CD4-positive, CD25-positive, alpha-beta regulatory T cell (primary cell): Measurements from ENCODE around the gene VPS11. TPM values are rescaled to one million over a fixed set of nuclear protein-coding genes. Genes with fewer than 3 reads are reported as not detected.

ENCODE experiments used
- ATAC-seq, 2 donors: fragments of 150-1000 bp; cut with Tn5 transposase; one replicate each; pipeline ENCODE4 v1.10.0; 2021; ENCODE audit warnings: low read depth in 2 of 2, moderate number of reproducible peaks in 2 of 2, moderate library complexity in 1 of 2
- DNase-seq, 3 donors: peaks; one replicate each; pipeline versions ENCODE4 v3.0.0 to v3.0.0-alpha.2; 2012 to 2022; ENCODE audit warnings: mixed read lengths in 1 of 3
- H3K27ac ChIP-seq: one replicate; pipeline ENCODE4 v1.7.0; 2013; ENCODE audit warnings: mild to moderate bottlenecking, low read length; ENCODE audit not compliant: insufficient read depth, poor library complexity, severe bottlenecking
- H3K27me3 ChIP-seq: one replicate; pipeline ENCODE4 v1.7.0; 2013; ENCODE audit warnings: low read length; ENCODE audit not compliant: control insufficient read depth, insufficient read depth
- H3K36me3 ChIP-seq: one replicate; pipeline ENCODE4 v1.7.0; 2013; ENCODE audit warnings: mild to moderate bottlenecking, low read length, moderate library complexity; ENCODE audit not compliant: control insufficient read depth, insufficient read depth
- H3K4me1 ChIP-seq: 2 replicates; pipeline ENCODE4 v1.7.0; 2013; ENCODE audit warnings: mild to moderate bottlenecking, low read length; ENCODE audit not compliant: insufficient read depth, control insufficient read depth, poor library complexity, severe bottlenecking
- H3K4me3 ChIP-seq: one replicate; pipeline ENCODE4 v1.7.0; 2013; ENCODE audit warnings: low read depth, mild to moderate bottlenecking, low read length, moderate library complexity
- H3K9me3 ChIP-seq, 2 experiments: 1 replicate in 1 of 2; 2 replicates in 1 of 2; pipeline ENCODE4 v1.7.0; 2013; ENCODE audit warnings: low read length in 2 of 2, mild to moderate bottlenecking in 1 of 2, moderate library complexity in 1 of 2; ENCODE audit not compliant: control insufficient read depth in 2 of 2
- H3K27ac Mint-ChIP-seq, 3 donors: one replicate each; pipeline ENCODE4 v1.8.0; 2020 to 2022; ENCODE audit warnings: mild to moderate bottlenecking in 3 of 3, mixed read lengths in 3 of 3, moderate library complexity in 2 of 3
- H3K27me3 Mint-ChIP-seq: one replicate; pipeline ENCODE4 v1.8.0; 2022; ENCODE audit warnings: mild to moderate bottlenecking, mixed read lengths
- H3K36me3 Mint-ChIP-seq: one replicate; pipeline ENCODE4 v1.8.0; 2020; ENCODE audit warnings: mixed read lengths
- H3K4me1 Mint-ChIP-seq, 4 donors: one replicate each; pipeline ENCODE4 v1.8.0; 2020 to 2022; ENCODE audit warnings: mixed read lengths in 4 of 4, mild to moderate bottlenecking in 1 of 4
- H3K4me3 Mint-ChIP-seq, 4 donors: one replicate each; pipeline ENCODE4 v1.8.0; 2020 to 2022; ENCODE audit warnings: mild to moderate bottlenecking in 4 of 4, mixed read lengths in 4 of 4, moderate library complexity in 3 of 4
- H3K9me3 Mint-ChIP-seq, 7 donors: one replicate each; pipeline ENCODE4 v1.8.0; 2020 to 2022; ENCODE audit warnings: mixed read lengths in 7 of 7, mild to moderate bottlenecking in 3 of 7, moderate library complexity in 2 of 7
- polyA plus RNA-seq, 4 donors: library from polyadenylated mRNA; unstranded; fragments of 300-500 nt; fragmentation: Illumina TruSeq; gene quantifications; one replicate each; pipeline ENCODE4 v1.2.3, GENCODE V29; 2021
- total RNA-seq: library from RNA; stranded (reverse); gene quantifications from one replicate; pipeline ENCODE4 v1.2.3, GENCODE V29; 2022

Gene VPS11
- total and polyA plus RNA-seq, 5 donors from 2014 or later, result 53.2 to 78.8 (median 57.2) TPM

GRCh38 chr11:119061256-119061655 is 6.4 kb upstream of the VPS11 start:
- ATAC-seq (no peak), DNase-seq (no peak)
- Histone ChIP-seq H3K9me3 (no peaks in the 10 kb centered on the region), H3K27me3 (no peaks in the 10 kb centered on the region), H3K36me3 (no peaks in the 10 kb centered on the region), H3K4me3 (no peak overlapping the region), H3K4me1 (peaks cover 18% of the 10 kb centered on the region), H3K27ac (no peak overlapping the region)
- Mint-ChIP-seq H3K27ac (peak overlapping the region in 1 of 3 donors; percentile 9), H3K9me3 (no peaks in the 10 kb centered on the region), H3K36me3 (peaks cover 5% of the 10 kb centered on the region), H3K4me1 (peaks cover 7 to 34% (median 24%) of the 10 kb centered on the region in 4 donors), H3K27me3 (no peaks in the 10 kb centered on the region), H3K4me3 (peak overlapping the region in 1 of 4 donors; percentile 32)

DNA sequence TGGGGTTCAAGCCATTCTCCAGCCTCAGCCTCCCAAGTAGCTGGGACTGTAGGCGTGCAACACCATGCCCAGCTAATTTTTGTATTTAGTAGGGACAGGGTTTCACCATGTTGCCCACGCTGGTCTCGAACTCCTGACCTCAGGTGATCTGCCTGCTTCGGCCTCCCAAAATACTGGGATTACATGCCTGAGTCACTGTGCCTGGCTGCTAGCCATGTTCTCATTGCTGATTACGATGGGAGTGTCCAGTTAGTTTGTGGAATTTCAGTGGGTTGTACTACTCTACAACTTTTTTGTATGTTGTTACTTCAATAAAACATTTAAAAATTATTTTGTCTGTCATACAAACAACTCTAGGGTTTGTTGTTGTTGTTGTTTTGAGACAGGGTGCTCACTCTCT is 4.8 kb upstream of the VPS11 start:
- no peak for ATAC-seq
- Histone ChIP-seq H3K4me1 (peaks cover 25% of the 10 kb centered on the region), H3K4me3 (no peak overlapping the region), H3K27ac (no peak overlapping the region), H3K9me3 (no peaks in the 10 kb centered on the region), H3K27me3 (no peaks in the 10 kb centered on the region), H3K36me3 (no peaks in the 10 kb centered on the region)
- no peak for DNase-seq
- no peak overlapping the region for H3K27ac Mint-ChIP-seq
- H3K36me3 Mint-ChIP-seq, result peaks cover 5% of the 10 kb centered on the region
- peak overlapping the region in 1 of 4 donors; percentile 3 for H3K4me3 Mint-ChIP-seq
- H3K27me3 Mint-ChIP-seq, result no peaks in the 10 kb centered on the region
- no peaks in the 10 kb centered on the region for H3K9me3 Mint-ChIP-seq
- peaks cover 12 to 39% (median 24%) of the 10 kb centered on the region in 4 donors for H3K4me1 Mint-ChIP-seq

DNA sequence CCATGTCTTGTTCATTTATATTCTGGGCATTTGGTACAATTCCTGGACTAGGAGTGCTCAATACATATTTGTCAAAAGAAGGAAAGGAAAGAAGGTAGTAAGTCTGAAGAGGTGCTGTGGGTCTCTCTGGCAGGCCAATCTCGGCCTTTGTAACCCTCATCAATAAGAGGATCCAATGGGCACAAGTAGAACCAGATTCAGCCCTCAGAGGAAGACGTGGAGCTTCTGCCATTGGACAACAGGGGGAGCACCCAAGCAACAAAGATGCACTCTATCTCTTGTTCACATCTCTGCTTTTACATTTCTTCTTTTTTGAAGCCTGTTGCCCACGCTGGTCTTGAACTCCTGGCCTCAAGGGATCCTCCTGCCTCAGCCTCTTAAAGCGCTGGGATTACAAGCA is 2.2 kb upstream of the VPS11 start:
- Histone ChIP-seq H3K4me3 (no peak overlapping the region), H3K27ac (peak overlapping the region; percentile 27), H3K36me3 (peaks cover 4% of the 10 kb centered on the region), H3K9me3 (no peaks in the 10 kb centered on the region), H3K27me3 (no peaks in the 10 kb centered on the region), H3K4me1 (peaks cover 37% of the 10 kb centered on the region)
- Mint-ChIP-seq H3K27ac (peak overlapping the region in 2 of 3 donors; percentile 73 to 88), H3K27me3 (no peaks in the 10 kb centered on the region), H3K9me3 (no peaks in the 10 kb centered on the region), H3K36me3 (peaks cover 11% of the 10 kb centered on the region), H3K4me1 (peaks cover 12 to 52% (median 28%) of the 10 kb centered on the region in 4 donors), H3K4me3 (peak overlapping the region; percentile 44 to 86 (median 74))
- peak in 2 of 3 donors; percentile 56 to 77 for DNase-seq
- ATAC-seq, result no peak

DNA sequence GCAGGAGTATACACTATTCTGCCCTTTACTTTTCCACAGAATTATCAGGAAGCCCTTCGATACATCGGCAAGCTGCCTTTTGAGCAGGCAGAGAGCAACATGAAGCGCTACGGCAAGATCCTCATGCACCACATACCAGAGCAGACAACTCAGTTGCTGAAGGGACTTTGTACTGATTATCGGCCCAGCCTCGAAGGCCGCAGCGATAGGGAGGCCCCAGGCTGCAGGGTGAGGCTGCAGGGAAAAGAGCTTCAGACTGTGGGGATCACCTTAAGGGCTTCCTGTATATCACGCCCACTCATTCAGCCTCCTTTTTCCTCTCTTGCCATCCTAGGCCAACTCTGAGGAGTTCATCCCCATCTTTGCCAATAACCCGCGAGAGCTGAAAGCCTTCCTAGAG is 10.2 kb downstream of the VPS11 start:
- Mint-ChIP-seq H3K27ac (no peak overlapping the region), H3K4me1 (peaks cover 0 to 6% (median under 1%) of the 10 kb centered on the region in 4 donors), H3K27me3 (no peaks in the 10 kb centered on the region), H3K4me3 (no peak overlapping the region), H3K36me3 (peaks cover 42% of the 10 kb centered on the region), H3K9me3 (no peaks in the 10 kb centered on the region)
- Histone ChIP-seq H3K4me3 (no peak overlapping the region), H3K27ac (no peak overlapping the region), H3K4me1 (no peaks in the 10 kb centered on the region), H3K27me3 (no peaks in the 10 kb centered on the region), H3K9me3 (no peaks in the 10 kb centered on the region), H3K36me3 (peaks cover 76% of the 10 kb centered on the region)
- ATAC-seq (no peak), DNase-seq (no peak)

DNA sequence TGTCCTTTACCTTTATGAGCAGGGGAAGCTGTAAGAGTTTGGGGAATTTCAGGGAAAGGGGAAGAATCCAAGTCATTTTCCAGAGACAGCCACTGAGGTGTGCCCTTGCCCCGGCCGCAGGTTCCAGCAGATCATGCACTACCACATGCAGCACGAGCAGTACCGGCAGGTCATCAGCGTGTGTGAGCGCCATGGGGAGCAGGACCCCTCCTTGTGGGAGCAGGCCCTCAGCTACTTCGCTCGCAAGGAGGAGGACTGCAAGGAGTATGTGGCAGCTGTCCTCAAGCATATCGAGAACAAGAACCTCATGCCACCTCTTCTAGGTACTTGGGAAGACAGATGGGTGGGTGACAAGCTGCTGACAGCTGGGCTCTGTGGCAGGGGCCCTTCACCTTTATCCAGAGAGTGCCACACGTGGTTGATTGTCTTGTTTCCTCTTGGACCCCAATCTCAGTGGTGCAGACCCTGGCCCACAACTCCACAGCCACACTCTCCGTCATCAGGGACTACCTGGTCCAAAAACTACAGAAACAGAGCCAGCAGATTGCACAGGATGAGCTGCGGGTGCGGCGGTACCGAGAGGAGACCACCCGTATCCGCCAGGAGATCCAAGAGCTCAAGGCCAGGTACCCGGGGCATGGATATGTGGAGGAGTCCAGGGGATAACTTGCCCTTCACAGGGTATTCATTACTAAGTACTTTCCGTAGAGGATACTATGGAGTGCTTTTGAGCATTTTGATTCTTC is 11.2 kb downstream of the VPS11 start:
- no peak overlapping the region for H3K4me3 ChIP-seq
- no peaks in the 10 kb centered on the region for H3K9me3 ChIP-seq
- no peak for DNase-seq
- H3K4me1 ChIP-seq, result no peaks in the 10 kb centered on the region
- H3K27ac ChIP-seq, result no peak overlapping the region
- no peaks in the 10 kb centered on the region for H3K9me3 Mint-ChIP-seq
- no peak overlapping the region for H3K4me3 Mint-ChIP-seq
- H3K27me3 Mint-ChIP-seq, result no peaks in the 10 kb centered on the region
- H3K4me1 Mint-ChIP-seq, result peaks cover 0 to 5% (median 0%) of the 10 kb centered on the region in 4 donors
- no peak for ATAC-seq
- no peak overlapping the region for H3K27ac Mint-ChIP-seq
- peaks cover 35% of the 10 kb centered on the region for H3K36me3 Mint-ChIP-seq
- peaks cover 66% of the 10 kb centered on the region for H3K36me3 ChIP-seq
- H3K27me3 ChIP-seq, result no peaks in the 10 kb centered on the region

- no peaks in the 10 kb centered on the region for H3K9me3 ChIP-seq
- no peak overlapping the region for H3K4me3 ChIP-seq
- Mint-ChIP-seq H3K9me3 (no peaks in the 10 kb centered on the region), H3K27me3 (peaks cover 4% of the 10 kb centered on the region), H3K4me1 (peaks cover 0 to 23% (median 16%) of the 10 kb centered on the region in 4 donors), H3K36me3 (peaks cover 31% of the 10 kb centered on the region), H3K27ac (no peak overlapping the region), H3K4me3 (peak overlapping the region in 1 of 4 donors; percentile 29)
- H3K4me1 ChIP-seq, result peaks cover 10% of the 10 kb centered on the region
- no peak for ATAC-seq
- H3K27me3 ChIP-seq, result no peaks in the 10 kb centered on the region
- DNase-seq, result no peak
- peaks cover 51% of the 10 kb centered on the region for H3K36me3 ChIP-seq
- no peak overlapping the region for H3K27ac ChIP-seq
These were observed 14.2 kb downstream of the VPS11 start for GRCh38 chr11:119081682-119082260.

DNA sequence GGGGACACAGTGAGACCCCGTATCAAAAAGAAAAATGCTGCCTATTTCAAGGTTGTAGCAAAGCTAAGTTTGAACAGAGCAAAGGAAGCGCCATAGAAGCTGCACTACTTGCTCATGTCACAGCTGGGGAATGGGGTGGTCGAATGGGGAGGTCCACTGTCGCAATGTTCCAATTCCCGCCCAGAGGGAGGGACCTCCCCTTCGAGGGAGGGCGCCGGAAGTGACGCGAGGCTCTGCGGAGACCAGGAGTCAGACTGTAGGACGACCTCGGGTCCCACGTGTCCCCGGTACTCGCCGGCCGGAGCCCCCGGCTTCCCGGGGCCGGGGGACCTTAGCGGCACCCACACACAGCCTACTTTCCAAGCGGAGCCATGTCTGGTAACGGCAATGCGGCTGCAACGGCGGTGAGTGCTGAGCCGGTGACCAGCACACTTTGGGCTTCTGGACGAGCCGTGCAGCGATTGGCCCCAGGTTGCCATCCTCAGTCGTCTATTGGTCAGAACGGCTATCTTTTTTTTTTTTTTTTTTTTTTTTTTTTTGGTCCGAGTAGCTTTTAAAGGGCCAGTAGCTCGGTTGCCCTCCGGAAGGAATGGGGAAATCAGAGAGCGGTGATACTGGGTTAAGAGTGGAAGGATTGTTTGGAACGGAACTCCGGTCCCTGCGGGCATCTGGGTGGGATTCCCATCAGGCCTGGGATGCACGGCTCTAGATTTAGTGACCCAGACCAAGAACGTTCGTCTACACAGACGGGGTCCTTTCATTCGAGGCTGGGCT is 17.2 kb downstream of the VPS11 start, which contains the start of gene HMBS:
Gene HMBS, plus strand, starts transcription at position 219 of the 774 bp plus-strand sequence. Its CDS starts 153 bp downstream, at position 372.
- ATAC-seq (peak; percentile 89 to 92), DNase-seq (peak; percentile 88 to 95 (median 90))
- Mint-ChIP-seq H3K4me3 (peak within 1 kb of the TSS; percentile 87 to 97 (median 94)), H3K9me3 (no peaks in the 10 kb centered on the region), H3K27ac (peak within 1 kb of the TSS; percentile 86 to 97 (median 95)), H3K36me3 (peaks cover 17% of the 10 kb centered on the region), H3K4me1 (peaks cover 7 to 31% (median 23%) of the 10 kb centered on the region in 4 donors), H3K27me3 (peaks cover 4% of the 10 kb centered on the region)
- peak within 1 kb of the TSS; percentile 86 for H3K27ac ChIP-seq
- no peaks in the 10 kb centered on the region for H3K27me3 ChIP-seq
- peaks cover 20% of the 10 kb centered on the region for H3K36me3 ChIP-seq
- peaks cover 10% of the 10 kb centered on the region for H3K4me1 ChIP-seq
- H3K4me3 ChIP-seq, result peak within 1 kb of the TSS; percentile 94
- H3K9me3 ChIP-seq, result no peaks in the 10 kb centered on the region
